Measurements from ENCODE around the gene CDH18. TPM values are rescaled to one million over a fixed set of nuclear protein-coding genes. Genes with fewer than 3 reads are reported as not detected.

CDH18 gene
- total RNA-seq, 1 experiment from 2014 or later, result not detected

DNA sequence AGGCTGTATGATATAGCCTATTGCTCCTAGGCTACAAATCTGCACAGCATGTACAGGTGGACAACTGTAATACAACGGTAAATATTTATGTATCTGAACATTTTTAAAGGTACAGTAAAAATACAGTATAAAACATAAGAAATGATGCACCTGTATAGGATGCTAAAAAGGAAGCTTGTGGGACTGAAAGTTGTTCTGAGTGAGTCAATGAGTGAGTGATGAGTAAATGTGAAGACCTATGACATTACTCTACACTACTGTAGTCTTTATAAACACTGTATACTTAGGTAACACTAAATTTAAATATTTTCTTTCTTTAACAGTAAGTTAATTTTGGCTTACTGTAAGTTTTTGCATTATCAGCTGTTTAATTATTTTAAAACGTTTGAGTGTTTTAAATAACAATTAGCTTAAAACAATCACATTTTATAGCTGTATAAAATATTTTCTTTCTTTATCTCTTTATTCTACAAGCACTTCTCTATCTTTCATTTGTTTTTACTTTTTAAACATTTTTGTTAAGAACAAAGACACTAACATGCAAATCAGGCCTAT lies 28.1 kb downstream of the CDH18 start:
- H4K20me1 ChIP-seq (ENCODE audit: insufficient read depth), result no peaks in the 10 kb centered on the region
- H3K27ac ChIP-seq (ENCODE audit: low read depth, low read length), result no peak overlapping the region
- ChIA-PET RAD21 (ENCODE audit: low non-redundant PET in 1 of 2, low total read pairs in 2 of 2, uncharacterized antibody in 2 of 2, unreplicated experiment in 2 of 2) (no interaction called here), POLR2A (no interaction called here), CTCF (no interaction called here)
- ATAC-seq (no peak), DNase-seq (ENCODE audit: low read depth, low spot score) (no peak)
- intact Hi-C loops (cut with micrococcal nuclease), result no loop called here
- H3K79me2 ChIP-seq (ENCODE audit: insufficient read depth, low read length), result no peaks in the 10 kb centered on the region
- no peaks in the 10 kb centered on the region for H3K27me3 ChIP-seq (ENCODE audit: insufficient read depth, low read length)
- H3K4me3 ChIP-seq (replicated peaks in 1 of 2; ENCODE audit: low read depth in 1 of 2, low read length in 2 of 2), result no peak overlapping the region
- H3K9ac ChIP-seq (ENCODE audit: low read length), result no peak overlapping the region
- no peaks in the 10 kb centered on the region for H3K4me1 ChIP-seq (ENCODE audit: control insufficient read depth in 1 of 2, insufficient read depth in 2 of 2, low read length in 2 of 2)
- H3K36me3 ChIP-seq (ENCODE audit: control insufficient read depth in 1 of 2, insufficient read depth in 2 of 2, low read length in 2 of 2), result no peaks in the 10 kb centered on the region
- no TSS peak for BruUV-seq (replicated peaks)
- no peak overlapping the region for H2AFZ ChIP-seq (ENCODE audit: low read depth, low read length, poor library complexity, severe bottlenecking)
- no peak overlapping the region for H3K4me2 ChIP-seq (ENCODE audit: low read length)
- TF ChIP-seq, protein P1, sequence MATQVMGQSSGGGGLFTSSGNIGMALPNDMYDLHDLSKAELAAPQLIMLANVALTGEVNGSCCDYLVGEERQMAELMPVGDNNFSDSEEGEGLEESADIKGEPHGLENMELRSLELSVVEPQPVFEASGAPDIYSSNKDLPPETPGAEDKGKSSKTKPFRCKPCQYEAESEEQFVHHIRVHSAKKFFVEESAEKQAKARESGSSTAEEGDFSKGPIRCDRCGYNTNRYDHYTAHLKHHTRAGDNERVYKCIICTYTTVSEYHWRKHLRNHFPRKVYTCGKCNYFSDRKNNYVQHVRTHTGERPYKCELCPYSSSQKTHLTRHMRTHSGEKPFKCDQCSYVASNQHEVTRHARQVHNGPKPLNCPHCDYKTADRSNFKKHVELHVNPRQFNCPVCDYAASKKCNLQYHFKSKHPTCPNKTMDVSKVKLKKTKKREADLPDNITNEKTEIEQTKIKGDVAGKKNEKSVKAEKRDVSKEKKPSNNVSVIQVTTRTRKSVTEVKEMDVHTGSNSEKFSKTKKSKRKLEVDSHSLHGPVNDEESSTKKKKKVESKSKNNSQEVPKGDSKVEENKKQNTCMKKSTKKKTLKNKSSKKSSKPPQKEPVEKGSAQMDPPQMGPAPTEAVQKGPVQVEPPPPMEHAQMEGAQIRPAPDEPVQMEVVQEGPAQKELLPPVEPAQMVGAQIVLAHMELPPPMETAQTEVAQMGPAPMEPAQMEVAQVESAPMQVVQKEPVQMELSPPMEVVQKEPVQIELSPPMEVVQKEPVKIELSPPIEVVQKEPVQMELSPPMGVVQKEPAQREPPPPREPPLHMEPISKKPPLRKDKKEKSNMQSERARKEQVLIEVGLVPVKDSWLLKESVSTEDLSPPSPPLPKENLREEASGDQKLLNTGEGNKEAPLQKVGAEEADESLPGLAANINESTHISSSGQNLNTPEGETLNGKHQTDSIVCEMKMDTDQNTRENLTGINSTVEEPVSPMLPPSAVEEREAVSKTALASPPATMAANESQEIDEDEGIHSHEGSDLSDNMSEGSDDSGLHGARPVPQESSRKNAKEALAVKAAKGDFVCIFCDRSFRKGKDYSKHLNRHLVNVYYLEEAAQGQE (IDR thresholded peaks at IDR 0.05; ENCODE audit: low read depth), result no peak
- TF ChIP-seq MAX (IDR thresholded peaks at IDR 0.05), result no peak
- TF ChIP-seq, protein P2, sequence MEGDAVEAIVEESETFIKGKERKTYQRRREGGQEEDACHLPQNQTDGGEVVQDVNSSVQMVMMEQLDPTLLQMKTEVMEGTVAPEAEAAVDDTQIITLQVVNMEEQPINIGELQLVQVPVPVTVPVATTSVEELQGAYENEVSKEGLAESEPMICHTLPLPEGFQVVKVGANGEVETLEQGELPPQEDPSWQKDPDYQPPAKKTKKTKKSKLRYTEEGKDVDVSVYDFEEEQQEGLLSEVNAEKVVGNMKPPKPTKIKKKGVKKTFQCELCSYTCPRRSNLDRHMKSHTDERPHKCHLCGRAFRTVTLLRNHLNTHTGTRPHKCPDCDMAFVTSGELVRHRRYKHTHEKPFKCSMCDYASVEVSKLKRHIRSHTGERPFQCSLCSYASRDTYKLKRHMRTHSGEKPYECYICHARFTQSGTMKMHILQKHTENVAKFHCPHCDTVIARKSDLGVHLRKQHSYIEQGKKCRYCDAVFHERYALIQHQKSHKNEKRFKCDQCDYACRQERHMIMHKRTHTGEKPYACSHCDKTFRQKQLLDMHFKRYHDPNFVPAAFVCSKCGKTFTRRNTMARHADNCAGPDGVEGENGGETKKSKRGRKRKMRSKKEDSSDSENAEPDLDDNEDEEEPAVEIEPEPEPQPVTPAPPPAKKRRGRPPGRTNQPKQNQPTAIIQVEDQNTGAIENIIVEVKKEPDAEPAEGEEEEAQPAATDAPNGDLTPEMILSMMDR (IDR thresholded peaks at IDR 0.05 in 2 of 3, conservative IDR thresholded peaks at IDR 0.05 in 1 of 3; ENCODE audit: borderline replicate concordance in 1 of 3, insufficient read depth in 1 of 3, low read depth in 2 of 3, low read length in 2 of 3), result no peak
- TF ChIP-seq EZH2 (IDR thresholded peaks at IDR 0.05), result no peak
- no peaks in the 10 kb centered on the region for H3K9me2 ChIP-seq (ENCODE audit: insufficient read depth)
- H3K9me3 ChIP-seq (ENCODE audit: control insufficient read depth in 1 of 2, insufficient read depth in 1 of 2, low read depth in 1 of 2, low read length in 2 of 2), result peaks cover 0 to 25% of the 10 kb centered on the region in 2 experiments; a peak in 2 of 4 replicates
